WERI-Rb-1 (cell line): ENCODE measurements around the gene HMGB1.
"Not testable (repeated sequence)": the region's sequence is repeated elsewhere in the genome, so short reads cannot be mapped to it uniquely, and the experiment has no call there.

Experiments used
- DNase-seq: peaks from one replicate; pipeline ENCODE4 v3.0.0-alpha.2; 2020
- H3K27ac ChIP-seq: fragments of 250-450 bp; sonication (Bioruptor Pico); 2 replicates; pipeline ENCODE4 v1.5.1; 2020; ENCODE audit warnings: mild to moderate bottlenecking, moderate library complexity
- H3K27me3 ChIP-seq: fragments of 250-450 bp; sonication (Bioruptor Pico); 2 replicates; pipeline ENCODE4 v1.5.1; 2021; ENCODE audit warnings: mild to moderate bottlenecking, low read depth, moderate library complexity; ENCODE audit not compliant: insufficient read depth, severe bottlenecking
- H3K36me3 ChIP-seq: fragments of 250-450 bp; sonication (Bioruptor Pico); 2 replicates; pipeline ENCODE4 v1.5.1; 2020; ENCODE audit warnings: mild to moderate bottlenecking, moderate library complexity
- H3K4me3 ChIP-seq: 2 replicates; pipeline ENCODE4 v1.5.1; 2011; ENCODE audit warnings: low read depth, mild to moderate bottlenecking, control low read depth, low read length
- H3K9me3 ChIP-seq: fragments of 250-450 bp; sonication (Bioruptor Pico); 2 replicates; pipeline ENCODE4 v1.5.1; 2021; ENCODE audit warnings: mild to moderate bottlenecking, moderate library complexity; ENCODE audit not compliant: severe bottlenecking
- TF ChIP-seq, protein P1 (sequence below): IDR thresholded peaks from 2 replicates; pipeline ENCODE4 v1.5.1; 2011; ENCODE audit warnings: low read depth, mild to moderate bottlenecking, control low read depth, inconsistent platforms, low read length

HMGB1 gene

DNA sequence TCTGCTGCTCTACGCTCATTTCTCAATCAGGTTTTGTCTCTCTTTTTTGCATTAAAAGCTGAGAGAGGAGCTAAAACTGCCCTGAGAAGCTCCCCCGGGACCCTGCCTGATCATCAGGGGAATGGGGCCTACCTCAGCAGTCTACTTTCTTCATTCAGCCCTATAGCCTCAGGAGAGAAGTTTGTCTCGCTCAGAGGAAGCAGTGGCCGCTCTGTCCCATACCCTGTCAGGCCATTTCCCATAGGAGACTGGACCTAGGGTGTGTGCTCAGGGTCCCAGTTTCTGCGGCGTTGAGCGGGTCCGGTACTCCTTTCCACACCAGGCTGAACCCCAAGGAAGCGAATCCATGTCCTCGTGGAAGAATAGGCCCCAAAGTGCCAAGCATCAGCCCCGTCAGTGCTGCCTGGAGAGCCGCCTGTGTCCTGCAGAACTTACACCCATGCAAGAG lies 21.8 kb downstream of the HMGB1 start:
- Histone ChIP-seq H3K27ac (no peak overlapping the region), H3K27me3 (no peaks in the 10 kb centered on the region), H3K36me3 (no peaks in the 10 kb centered on the region), H3K4me3 (no peak overlapping the region), H3K9me3 (no peaks in the 10 kb centered on the region)
- TF ChIP-seq, protein P1, sequence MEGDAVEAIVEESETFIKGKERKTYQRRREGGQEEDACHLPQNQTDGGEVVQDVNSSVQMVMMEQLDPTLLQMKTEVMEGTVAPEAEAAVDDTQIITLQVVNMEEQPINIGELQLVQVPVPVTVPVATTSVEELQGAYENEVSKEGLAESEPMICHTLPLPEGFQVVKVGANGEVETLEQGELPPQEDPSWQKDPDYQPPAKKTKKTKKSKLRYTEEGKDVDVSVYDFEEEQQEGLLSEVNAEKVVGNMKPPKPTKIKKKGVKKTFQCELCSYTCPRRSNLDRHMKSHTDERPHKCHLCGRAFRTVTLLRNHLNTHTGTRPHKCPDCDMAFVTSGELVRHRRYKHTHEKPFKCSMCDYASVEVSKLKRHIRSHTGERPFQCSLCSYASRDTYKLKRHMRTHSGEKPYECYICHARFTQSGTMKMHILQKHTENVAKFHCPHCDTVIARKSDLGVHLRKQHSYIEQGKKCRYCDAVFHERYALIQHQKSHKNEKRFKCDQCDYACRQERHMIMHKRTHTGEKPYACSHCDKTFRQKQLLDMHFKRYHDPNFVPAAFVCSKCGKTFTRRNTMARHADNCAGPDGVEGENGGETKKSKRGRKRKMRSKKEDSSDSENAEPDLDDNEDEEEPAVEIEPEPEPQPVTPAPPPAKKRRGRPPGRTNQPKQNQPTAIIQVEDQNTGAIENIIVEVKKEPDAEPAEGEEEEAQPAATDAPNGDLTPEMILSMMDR = no peak
- DNase-seq = no peak

DNA sequence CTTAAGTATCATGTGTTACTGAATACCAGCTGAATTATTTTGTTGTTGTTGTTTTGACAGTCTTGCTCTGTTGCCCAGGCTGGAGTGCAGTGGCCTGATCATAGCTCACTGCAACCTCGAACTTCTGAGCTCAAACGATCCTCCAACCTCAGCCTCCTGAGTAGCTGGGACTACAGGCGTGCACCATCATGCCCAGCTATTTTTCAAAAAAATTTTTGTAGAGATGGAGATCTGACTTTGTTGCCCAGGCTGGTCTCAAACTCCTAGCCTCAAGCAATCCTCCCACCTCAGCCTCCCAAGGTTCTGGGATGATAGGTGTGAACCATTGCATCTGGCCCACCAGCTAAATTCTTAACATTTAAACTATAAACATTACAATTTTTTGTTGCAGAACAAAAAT lies 22.2 kb downstream of the HMGB1 start:
- not testable (repeated sequence) for H3K9me3 ChIP-seq, H3K27ac ChIP-seq, H3K27me3 ChIP-seq, DNase-seq, H3K4me3 ChIP-seq, H3K36me3 ChIP-seq

DNA sequence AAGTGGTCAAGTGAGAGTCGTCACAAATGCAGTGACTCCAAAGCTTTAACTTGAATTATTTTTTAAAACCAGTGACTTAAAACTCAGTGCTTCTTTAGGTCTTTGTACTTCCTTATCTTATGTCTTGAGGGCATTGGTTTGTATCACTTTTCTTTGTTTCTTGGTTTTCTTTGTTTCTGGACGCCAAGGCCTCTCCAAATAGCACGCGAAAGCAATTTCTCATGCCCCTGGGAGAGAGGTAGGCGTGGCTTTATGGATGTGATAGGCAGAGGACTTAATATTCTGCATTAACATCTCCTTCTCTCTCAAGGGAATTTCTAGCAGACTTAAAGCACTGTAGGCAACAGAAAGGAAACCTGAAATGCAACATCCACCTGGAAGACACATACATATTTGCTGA lies 22.8 kb downstream of the HMGB1 start:
- Histone ChIP-seq H3K36me3 (no peaks in the 10 kb centered on the region), H3K27me3 (no peaks in the 10 kb centered on the region), H3K27ac (no peak overlapping the region), H3K9me3 (no peaks in the 10 kb centered on the region), H3K4me3 (no peak overlapping the region)
- DNase-seq = no peak
- TF ChIP-seq, protein P1 = no peak

DNA sequence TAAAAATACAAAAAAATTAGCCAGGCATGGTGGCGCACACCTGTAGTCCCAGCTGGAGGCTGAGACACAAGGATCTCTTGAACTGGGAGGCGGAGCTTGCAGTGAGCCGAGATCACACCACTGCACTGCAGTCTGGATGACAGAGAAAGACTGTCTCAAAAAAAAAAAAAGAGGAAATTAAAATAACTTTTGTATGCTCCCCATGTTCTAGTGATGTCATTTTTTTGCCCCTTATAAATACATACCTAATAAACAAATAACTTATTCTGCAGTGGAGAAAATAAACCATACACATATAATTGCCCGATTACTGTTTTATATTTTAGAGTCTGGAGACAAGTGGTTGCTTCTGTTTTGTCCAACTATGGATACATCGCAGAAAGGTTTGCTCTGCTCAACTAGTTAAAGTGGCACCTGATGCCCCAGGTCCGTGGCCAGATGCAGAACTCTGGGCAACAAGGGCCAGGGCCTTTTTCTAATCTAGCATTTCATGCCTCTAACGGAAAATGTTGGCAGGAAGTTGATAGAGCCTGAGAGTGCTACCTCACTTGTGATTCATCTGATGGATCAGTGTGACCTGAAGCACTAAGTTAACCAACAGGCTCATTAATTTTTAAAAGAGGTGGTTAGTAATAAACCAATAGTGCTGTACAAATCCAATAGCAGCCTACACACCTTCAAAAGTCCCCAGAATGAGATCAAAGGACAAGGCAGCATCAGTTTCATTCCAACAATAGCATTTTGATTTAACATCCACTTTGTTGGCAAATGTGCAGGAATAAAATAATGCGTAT lies 24.6 kb downstream of the HMGB1 start:
- Histone ChIP-seq H3K27ac (no peak overlapping the region), H3K27me3 (no peaks in the 10 kb centered on the region), H3K9me3 (no peaks in the 10 kb centered on the region), H3K4me3 (no peak overlapping the region), H3K36me3 (no peaks in the 10 kb centered on the region)
- TF ChIP-seq, protein P1 = no peak
- no peak for DNase-seq

DNA sequence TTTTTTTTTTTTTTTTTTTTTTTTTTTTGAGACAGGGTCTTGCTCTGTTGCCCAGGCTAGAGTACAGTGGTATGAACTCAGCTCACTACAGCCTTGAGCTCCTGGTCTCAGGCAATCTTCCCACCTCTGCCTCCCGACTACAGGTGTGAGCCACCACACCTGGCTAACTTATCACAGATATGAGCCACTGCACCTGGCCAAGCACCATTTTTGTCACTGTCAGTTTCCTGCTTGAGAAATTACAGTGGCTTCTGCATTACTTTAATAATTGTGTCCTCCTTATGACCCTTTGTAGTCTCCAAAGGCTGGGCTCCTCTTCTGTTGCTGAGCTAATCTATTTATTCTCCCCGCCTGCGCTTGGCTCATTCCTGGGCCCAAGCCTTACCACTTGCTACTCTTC lies 27.4 kb downstream of the HMGB1 start:
- Histone ChIP-seq H3K36me3 (no peaks in the 10 kb centered on the region), H3K27ac (no peak overlapping the region), H3K4me3 (no peak overlapping the region), H3K27me3 (no peaks in the 10 kb centered on the region), H3K9me3 (no peaks in the 10 kb centered on the region)
- DNase-seq = no peak
- TF ChIP-seq, protein P1 = no peak

DNA sequence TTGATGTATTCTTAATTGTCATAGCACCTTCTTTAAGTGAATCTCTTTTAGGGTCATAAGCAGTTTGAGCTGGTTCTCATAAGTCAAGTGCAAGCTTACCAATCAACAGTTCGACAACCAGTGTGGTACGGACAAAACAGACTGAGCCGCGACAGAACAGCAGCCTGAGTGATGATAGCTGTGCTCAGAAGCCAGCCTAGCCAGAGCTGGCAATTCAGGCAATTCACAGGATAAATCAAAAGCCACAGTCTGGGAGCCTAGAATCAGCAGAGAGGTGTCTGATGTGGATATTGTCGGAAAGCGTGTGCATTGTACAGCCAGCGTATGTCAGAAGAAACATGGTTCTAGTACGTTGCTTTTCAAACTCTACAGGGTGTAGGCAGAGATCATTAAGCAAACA lies 28.6 kb downstream of the HMGB1 start:
- no peak for DNase-seq
- TF ChIP-seq, protein P1 = no peak
- Histone ChIP-seq H3K4me3 (no peak overlapping the region), H3K36me3 (no peaks in the 10 kb centered on the region), H3K9me3 (no peaks in the 10 kb centered on the region), H3K27me3 (no peaks in the 10 kb centered on the region), H3K27ac (no peak overlapping the region)
